ENCODE results near the gene ASXL3. TPM values are rescaled to one million over a fixed set of nuclear protein-coding genes. Genes with fewer than 3 reads are reported as not detected.

ASXL3 gene
- total RNA-seq (16.8 TPM), polyA plus RNA-seq (1.1 TPM)

- H3K4me1 ChIP-seq (ENCODE audit: insufficient read depth), result no peaks in the 10 kb centered on the region
- peak within 1 kb of the TSS; percentile 70 for H3K4me3 ChIP-seq (ENCODE audit: low read depth, low read length)
- DNase-seq (ENCODE audit: extremely low spot score), result no peak
- under 1% methylated on average over 73 of the region's 103 CpGs for WGBS
- peak within 1 kb of the TSS; percentile 81 for H3K27ac ChIP-seq (ENCODE audit: low read depth)
- no peaks in the 10 kb centered on the region for H3K36me3 ChIP-seq (ENCODE audit: insufficient read depth)
Observed at GRCh38 chr18:33577685-33578517, at the start of gene ASXL3. TSS of gene ASXL3 (plus strand) at chr18:33578219. CDS start at chr18:33578632, 413 bp downstream.

GRCh38 chr18:33532978-33533377 lies 45.0 kb upstream of the ASXL3 start:
- Histone ChIP-seq H3K4me3 (ENCODE audit: low read depth, low read length) (no peak overlapping the region), H3K27ac (ENCODE audit: low read depth) (no peak overlapping the region), H3K4me1 (ENCODE audit: insufficient read depth) (no peaks in the 10 kb centered on the region), H3K36me3 (ENCODE audit: insufficient read depth) (no peaks in the 10 kb centered on the region)
- WGBS, result 87% methylated on average over 1 of the region's 1 CpG
- DNase-seq (ENCODE audit: extremely low spot score), result no peak

- 76% methylated on average over 1 of the region's 1 CpG for WGBS
- Histone ChIP-seq H3K4me3 (ENCODE audit: low read depth, low read length) (no peak overlapping the region), H3K36me3 (ENCODE audit: insufficient read depth) (no peaks in the 10 kb centered on the region), H3K4me1 (ENCODE audit: insufficient read depth) (no peaks in the 10 kb centered on the region), H3K27ac (ENCODE audit: low read depth) (no peak overlapping the region)
- no peak for DNase-seq (ENCODE audit: extremely low spot score)
Observed at GRCh38 chr18:33536904-33537303, 41.1 kb upstream of the ASXL3 start.

- no peak for DNase-seq (ENCODE audit: extremely low spot score)
- no peaks in the 10 kb centered on the region for H3K36me3 ChIP-seq (ENCODE audit: insufficient read depth)
- no peaks in the 10 kb centered on the region for H3K4me1 ChIP-seq (ENCODE audit: insufficient read depth)
- no peak overlapping the region for H3K4me3 ChIP-seq (ENCODE audit: low read depth, low read length)
- no peak overlapping the region for H3K27ac ChIP-seq (ENCODE audit: low read depth)
- 57% methylated on average over 6 of the region's 6 CpGs for WGBS
Observed at GRCh38 chr18:33538418-33539042, 39.5 kb upstream of the ASXL3 start.

GRCh38 chr18:33540392-33540791 lies 37.6 kb upstream of the ASXL3 start:
- WGBS, result 82% methylated on average over 2 of the region's 2 CpGs
- Histone ChIP-seq H3K36me3 (ENCODE audit: insufficient read depth) (no peaks in the 10 kb centered on the region), H3K4me1 (ENCODE audit: insufficient read depth) (no peaks in the 10 kb centered on the region), H3K4me3 (ENCODE audit: low read depth, low read length) (no peak overlapping the region), H3K27ac (ENCODE audit: low read depth) (no peak overlapping the region)
- no peak for DNase-seq (ENCODE audit: extremely low spot score)

- Histone ChIP-seq H3K4me1 (ENCODE audit: insufficient read depth) (no peaks in the 10 kb centered on the region), H3K36me3 (ENCODE audit: insufficient read depth) (no peaks in the 10 kb centered on the region), H3K27ac (ENCODE audit: low read depth) (no peak overlapping the region), H3K4me3 (ENCODE audit: low read depth, low read length) (no peak overlapping the region)
- 76% methylated on average over 3 of the region's 3 CpGs for WGBS
- no peak for DNase-seq (ENCODE audit: extremely low spot score)
Observed at GRCh38 chr18:33541316-33541715, 36.7 kb upstream of the ASXL3 start.

GRCh38 chr18:33556846-33557245 lies 21.2 kb upstream of the ASXL3 start:
- no peak overlapping the region for H3K4me3 ChIP-seq (ENCODE audit: low read depth, low read length)
- no peaks in the 10 kb centered on the region for H3K4me1 ChIP-seq (ENCODE audit: insufficient read depth)
- no peaks in the 10 kb centered on the region for H3K36me3 ChIP-seq (ENCODE audit: insufficient read depth)
- WGBS, result 97% methylated on average over 2 of the region's 2 CpGs
- no peak for DNase-seq (ENCODE audit: extremely low spot score)
- no peak overlapping the region for H3K27ac ChIP-seq (ENCODE audit: low read depth)

GRCh38 chr18:33557706-33558105 lies 20.3 kb upstream of the ASXL3 start:
- WGBS, result 90% methylated on average over 3 of the region's 3 CpGs
- no peak overlapping the region for H3K4me3 ChIP-seq (ENCODE audit: low read depth, low read length)
- DNase-seq (ENCODE audit: extremely low spot score), result no peak

GRCh38 chr18:33558529-33558928 lies 19.5 kb upstream of the ASXL3 start:
- no peak overlapping the region for H3K4me3 ChIP-seq (ENCODE audit: low read depth, low read length)
- no peak overlapping the region for H3K27ac ChIP-seq (ENCODE audit: low read depth)
- WGBS, result 72% methylated on average over 1 of the region's 1 CpG
- no peaks in the 10 kb centered on the region for H3K4me1 ChIP-seq (ENCODE audit: insufficient read depth)
- peaks cover 1% of the 10 kb centered on the region for H3K36me3 ChIP-seq (ENCODE audit: insufficient read depth)
- DNase-seq (ENCODE audit: extremely low spot score), result no peak

More at GRCh38 chr18:33557706-33558105, 20.3 kb upstream of the ASXL3 start:
- Histone ChIP-seq H3K27ac (ENCODE audit: low read depth) (no peak overlapping the region), H3K4me1 (ENCODE audit: insufficient read depth) (no peaks in the 10 kb centered on the region), H3K36me3 (ENCODE audit: insufficient read depth) (peaks cover under 1% of the 10 kb centered on the region)

- Histone ChIP-seq H3K27ac (ENCODE audit: low read depth) (no peak overlapping the region), H3K4me3 (ENCODE audit: low read depth, low read length) (no peak overlapping the region), H3K36me3 (ENCODE audit: insufficient read depth) (peaks cover 1% of the 10 kb centered on the region), H3K4me1 (ENCODE audit: insufficient read depth) (no peaks in the 10 kb centered on the region)
- no peak for DNase-seq (ENCODE audit: extremely low spot score)
- 55% methylated on average over 4 of the region's 4 CpGs for WGBS
Observed at GRCh38 chr18:33560686-33561370, 17.2 kb upstream of the ASXL3 start.

- DNase-seq (ENCODE audit: extremely low spot score), result no peak
- Histone ChIP-seq H3K36me3 (ENCODE audit: insufficient read depth) (peaks cover 1% of the 10 kb centered on the region), H3K4me3 (ENCODE audit: low read depth, low read length) (no peak overlapping the region), H3K27ac (ENCODE audit: low read depth) (peak overlapping the region; percentile 23), H3K4me1 (ENCODE audit: insufficient read depth) (no peaks in the 10 kb centered on the region)
- WGBS, result 45% methylated on average over 1 of the region's 1 CpG
Observed at GRCh38 chr18:33562741-33563140, 15.3 kb upstream of the ASXL3 start.

GRCh38 chr18:33567705-33568104 lies 10.3 kb upstream of the ASXL3 start:
- no peak for DNase-seq (ENCODE audit: extremely low spot score)
- H3K36me3 ChIP-seq (ENCODE audit: insufficient read depth), result peaks cover under 1% of the 10 kb centered on the region
- no peak overlapping the region for H3K4me3 ChIP-seq (ENCODE audit: low read depth, low read length)
- WGBS, result 39% methylated on average over 1 of the region's 1 CpG
- no peaks in the 10 kb centered on the region for H3K4me1 ChIP-seq (ENCODE audit: insufficient read depth)
- no peak overlapping the region for H3K27ac ChIP-seq (ENCODE audit: low read depth)

- no peak for DNase-seq (ENCODE audit: extremely low spot score)
- Histone ChIP-seq H3K27ac (ENCODE audit: low read depth) (no peak overlapping the region), H3K4me3 (ENCODE audit: low read depth, low read length) (no peak overlapping the region), H3K36me3 (ENCODE audit: insufficient read depth) (no peaks in the 10 kb centered on the region), H3K4me1 (ENCODE audit: insufficient read depth) (no peaks in the 10 kb centered on the region)
- 91% methylated on average over 4 of the region's 4 CpGs for WGBS
Observed at GRCh38 chr18:33571998-33572787, 5.8 kb upstream of the ASXL3 start.
